HUES48 (cell line): ENCODE measurements around the gene UPK1A.
"Not testable (repeated sequence)": the region's sequence is repeated elsewhere in the genome, so short reads cannot be mapped to it uniquely, and the experiment has no call there.

Experiments
- H3K27ac ChIP-seq: one replicate; pipeline ENCODE4 v1.7.0; 2013; ENCODE audit warnings: low read depth, low read length, inconsistent platforms
- H3K27me3 ChIP-seq: 2 replicates; pipeline ENCODE4 v1.6.1; 2013; ENCODE audit warnings: mild to moderate bottlenecking, low read length; ENCODE audit not compliant: control insufficient read depth, insufficient read depth
- H3K36me3 ChIP-seq: 2 replicates; pipeline ENCODE4 v1.6.1; 2013; ENCODE audit warnings: low read length; ENCODE audit not compliant: control insufficient read depth, insufficient read depth
- H3K4me1 ChIP-seq: 2 replicates; pipeline ENCODE4 v1.6.1; 2013; ENCODE audit warnings: mild to moderate bottlenecking, low read length; ENCODE audit not compliant: control insufficient read depth, insufficient read depth
- H3K4me3 ChIP-seq: 2 replicates; pipeline ENCODE4 v1.5.1; 2013; ENCODE audit warnings: mild to moderate bottlenecking, low read depth, low read length
- H3K9ac ChIP-seq: 2 replicates; pipeline ENCODE4 v1.6.1; 2013; ENCODE audit warnings: mild to moderate bottlenecking, low read depth, low read length, moderate library complexity
- H3K9me3 ChIP-seq: 2 replicates; pipeline ENCODE4 v1.6.1; 2013; ENCODE audit warnings: low read length; ENCODE audit not compliant: control insufficient read depth, insufficient read depth

UPK1A gene

GRCh38 chr19:35719402-35720162, 53.3 kb downstream of the UPK1A start:
- Histone ChIP-seq H3K27ac (no peak overlapping the region), H3K4me3 (peak overlapping the region; percentile 91), H3K27me3 (no peaks in the 10 kb centered on the region), H3K36me3 (peaks cover 46% of the 10 kb centered on the region), H3K4me1 (peaks cover 20% of the 10 kb centered on the region), H3K9ac (no peak overlapping the region), H3K9me3 (no peaks in the 10 kb centered on the region)

DNA sequence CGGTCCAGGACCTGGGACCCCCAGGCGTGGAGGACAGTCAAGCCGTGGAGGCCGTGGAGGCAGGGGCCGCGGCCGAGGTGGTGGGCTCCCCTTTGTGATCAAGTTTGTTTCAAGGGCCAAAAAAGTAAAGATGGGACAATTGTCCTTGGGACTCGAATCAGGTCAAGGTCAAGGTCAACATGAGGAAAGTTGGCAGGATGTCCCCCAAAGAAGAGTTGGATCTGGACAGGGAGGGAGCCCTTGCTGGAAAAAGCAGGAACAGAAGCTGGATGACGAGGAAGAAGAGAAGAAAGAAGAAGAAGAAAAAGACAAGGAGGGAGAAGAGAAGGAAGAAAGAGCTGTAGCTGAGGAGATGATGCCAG, 53.8 kb downstream of the UPK1A start:
- peaks cover 52% of the 10 kb centered on the region for H3K36me3 ChIP-seq
- no peaks in the 10 kb centered on the region for H3K9me3 ChIP-seq
- H3K4me1 ChIP-seq: peaks cover 16% of the 10 kb centered on the region
- no peak overlapping the region for H3K27ac ChIP-seq
- H3K9ac ChIP-seq: no peak overlapping the region
- no peaks in the 10 kb centered on the region for H3K27me3 ChIP-seq
- no peak overlapping the region for H3K4me3 ChIP-seq

DNA sequence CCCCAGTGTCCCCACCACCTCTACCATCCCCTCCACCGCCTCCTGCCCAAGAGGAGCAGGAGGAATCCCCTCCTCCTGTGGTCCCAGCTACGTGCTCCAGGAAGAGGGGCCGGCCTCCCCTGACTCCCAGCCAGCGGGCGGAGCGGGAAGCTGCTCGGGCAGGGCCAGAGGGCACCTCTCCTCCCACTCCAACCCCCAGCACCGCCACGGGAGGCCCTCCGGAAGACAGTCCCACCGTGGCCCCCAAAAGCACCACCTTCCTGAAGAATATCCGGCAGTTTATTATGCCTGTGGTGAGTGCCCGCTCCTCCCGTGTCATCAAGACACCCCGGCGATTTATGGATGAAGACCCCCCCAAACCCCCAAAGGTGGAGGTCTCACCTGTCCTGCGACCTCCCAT, 54.3 kb downstream of the UPK1A start:
- H3K36me3 ChIP-seq: peaks cover 57% of the 10 kb centered on the region
- H3K4me1 ChIP-seq: peaks cover 10% of the 10 kb centered on the region
- no peaks in the 10 kb centered on the region for H3K9me3 ChIP-seq
- H3K27ac ChIP-seq: no peak overlapping the region
- H3K9ac ChIP-seq: no peak overlapping the region
- H3K27me3 ChIP-seq: no peaks in the 10 kb centered on the region
- no peak overlapping the region for H3K4me3 ChIP-seq

- H3K4me1 ChIP-seq: peaks cover 7% of the 10 kb centered on the region
- H3K4me3 ChIP-seq: no peak overlapping the region
- H3K9ac ChIP-seq: no peak overlapping the region
- peaks cover 64% of the 10 kb centered on the region for H3K36me3 ChIP-seq
- no peaks in the 10 kb centered on the region for H3K9me3 ChIP-seq
- H3K27ac ChIP-seq: no peak overlapping the region
- no peaks in the 10 kb centered on the region for H3K27me3 ChIP-seq
These were observed 55.1 kb downstream of the UPK1A start for GRCh38 chr19:35721374-35721773.

- peaks cover 73% of the 10 kb centered on the region for H3K36me3 ChIP-seq
- no peak overlapping the region for H3K9ac ChIP-seq
- no peak overlapping the region for H3K27ac ChIP-seq
- no peaks in the 10 kb centered on the region for H3K27me3 ChIP-seq
- H3K4me3 ChIP-seq: no peak overlapping the region
- H3K9me3 ChIP-seq: no peaks in the 10 kb centered on the region
- peaks cover 7% of the 10 kb centered on the region for H3K4me1 ChIP-seq
These were observed 56.1 kb downstream of the UPK1A start for GRCh38 chr19:35722461-35722860.

DNA sequence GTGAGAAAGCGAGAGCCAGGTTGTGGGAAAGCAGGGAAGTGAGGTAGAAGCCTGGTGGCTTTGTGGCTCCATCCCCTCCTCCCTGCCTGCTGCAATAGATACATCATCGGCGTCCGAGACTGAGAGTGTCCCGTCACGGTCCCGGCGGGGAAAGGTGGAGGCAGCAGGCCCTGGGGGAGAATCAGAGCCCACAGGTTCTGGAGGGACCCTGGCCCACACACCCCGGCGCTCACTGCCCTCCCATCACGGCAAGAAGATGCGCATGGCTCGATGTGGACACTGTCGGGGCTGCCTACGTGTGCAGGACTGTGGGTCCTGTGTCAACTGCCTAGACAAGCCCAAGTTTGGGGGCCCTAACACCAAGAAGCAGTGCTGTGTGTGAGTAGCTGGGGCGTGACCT, 56.6 kb downstream of the UPK1A start:
- Histone ChIP-seq H3K9me3 (no peaks in the 10 kb centered on the region), H3K4me1 (peaks cover 7% of the 10 kb centered on the region), H3K9ac (no peak overlapping the region), H3K27ac (no peak overlapping the region), H3K27me3 (no peaks in the 10 kb centered on the region), H3K36me3 (peaks cover 77% of the 10 kb centered on the region), H3K4me3 (no peak overlapping the region)

DNA sequence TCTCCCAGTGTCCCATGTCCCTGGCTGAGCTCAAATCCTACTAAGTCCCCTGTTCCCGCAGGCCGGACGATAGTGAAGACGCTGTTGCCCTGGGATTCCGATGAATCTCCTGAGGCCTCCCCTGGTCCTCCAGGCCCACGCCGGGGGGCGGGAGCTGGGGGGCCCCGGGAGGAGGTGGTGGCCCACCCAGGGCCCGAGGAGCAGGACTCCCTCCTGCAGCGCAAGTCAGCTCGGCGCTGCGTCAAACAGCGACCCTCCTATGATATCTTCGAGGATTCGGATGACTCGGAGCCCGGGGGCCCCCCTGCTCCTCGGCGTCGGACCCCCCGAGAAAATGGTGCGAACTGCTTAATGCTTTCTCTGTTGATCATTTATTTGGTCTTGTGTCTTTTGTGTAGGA, 57.4 kb downstream of the UPK1A start:
- H3K27me3 ChIP-seq: no peaks in the 10 kb centered on the region
- peaks cover 85% of the 10 kb centered on the region for H3K36me3 ChIP-seq
- H3K4me3 ChIP-seq: no peak overlapping the region
- no peak overlapping the region for H3K9ac ChIP-seq
- H3K27ac ChIP-seq: no peak overlapping the region
- H3K9me3 ChIP-seq: no peaks in the 10 kb centered on the region
- H3K4me1 ChIP-seq: peaks cover 7% of the 10 kb centered on the region

DNA sequence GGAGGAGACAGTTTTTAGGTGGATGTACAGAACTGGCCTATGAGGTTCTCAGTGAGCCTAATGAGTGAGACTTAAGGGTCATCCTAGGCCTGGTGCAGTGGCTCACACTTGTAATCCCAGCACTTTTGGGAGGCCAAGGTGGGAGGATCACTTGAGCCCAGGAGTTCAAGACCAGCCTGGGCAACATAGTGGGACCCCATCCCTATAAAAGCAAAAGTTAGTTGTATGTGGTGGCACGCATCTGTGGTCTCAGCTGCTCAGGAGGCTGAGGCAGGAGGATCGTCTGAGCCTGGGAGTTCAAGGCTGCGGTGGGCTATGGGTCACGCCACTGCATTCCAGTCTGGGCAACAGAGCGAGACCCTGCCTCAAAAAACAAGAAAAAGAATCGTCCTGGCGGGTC, 57.8 kb downstream of the UPK1A start:
- peaks cover 89% of the 10 kb centered on the region for H3K36me3 ChIP-seq

DNA sequence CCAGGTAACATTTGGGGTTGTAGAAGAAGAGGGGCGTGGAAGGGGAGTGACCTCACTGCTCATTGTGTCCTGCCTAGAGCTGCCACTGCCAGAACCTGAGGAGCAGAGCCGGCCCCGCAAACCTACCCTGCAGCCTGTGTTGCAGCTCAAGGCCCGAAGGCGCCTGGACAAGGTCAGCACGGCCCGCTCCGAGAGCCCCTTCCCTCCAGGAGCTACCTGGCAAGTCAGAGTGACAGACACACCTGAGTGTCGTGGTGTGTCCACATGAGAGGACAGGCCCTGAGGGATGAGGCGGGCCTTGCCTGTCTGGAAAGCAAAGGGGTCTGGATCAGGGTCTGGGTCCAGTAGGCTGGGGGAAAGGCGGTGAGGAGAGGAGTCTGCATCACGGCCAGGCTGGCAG, 58.2 kb downstream of the UPK1A start:
- peaks cover 91% of the 10 kb centered on the region for H3K36me3 ChIP-seq
- H3K27ac ChIP-seq: no peak overlapping the region
- H3K9ac ChIP-seq: no peak overlapping the region
- H3K9me3 ChIP-seq: no peaks in the 10 kb centered on the region
- no peaks in the 10 kb centered on the region for H3K27me3 ChIP-seq
- no peaks in the 10 kb centered on the region for H3K4me1 ChIP-seq
- no peak overlapping the region for H3K4me3 ChIP-seq

More for the DNA sequence above, 57.8 kb downstream of the UPK1A start:
- not testable (repeated sequence) for H3K27me3 ChIP-seq, H3K4me3 ChIP-seq, H3K9me3 ChIP-seq, H3K9ac ChIP-seq, H3K4me1 ChIP-seq, H3K27ac ChIP-seq

DNA sequence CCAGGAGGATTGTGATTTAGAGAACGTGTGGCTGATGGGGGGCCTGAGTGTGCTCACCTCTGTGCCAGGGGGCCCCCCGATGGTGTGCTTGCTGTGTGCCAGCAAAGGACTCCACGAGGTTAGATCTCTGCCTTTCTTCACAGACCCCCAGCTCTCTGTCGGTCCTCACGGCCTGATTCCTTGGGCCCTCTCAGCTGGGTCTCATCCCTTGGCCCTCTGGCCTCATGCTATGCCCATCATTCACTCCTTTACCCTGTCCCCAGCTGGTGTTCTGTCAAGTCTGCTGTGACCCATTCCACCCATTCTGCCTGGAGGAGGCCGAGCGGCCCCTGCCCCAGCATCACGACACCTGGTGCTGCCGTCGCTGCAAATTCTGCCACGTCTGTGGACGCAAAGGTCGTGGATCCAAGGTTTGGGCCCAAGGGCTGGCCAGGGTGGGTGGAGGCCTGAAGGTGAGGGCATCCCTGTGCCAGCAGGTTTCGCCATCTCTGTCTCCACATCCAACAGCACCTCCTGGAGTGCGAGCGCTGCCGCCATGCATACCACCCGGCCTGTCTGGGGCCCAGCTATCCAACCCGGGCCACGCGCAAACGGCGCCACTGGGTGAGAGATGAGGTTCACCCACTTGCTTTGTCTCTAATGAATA, 59.0 kb downstream of the UPK1A start:
- no peaks in the 10 kb centered on the region for H3K27me3 ChIP-seq
- no peak overlapping the region for H3K27ac ChIP-seq
- H3K9ac ChIP-seq: no peak overlapping the region
- no peak overlapping the region for H3K4me3 ChIP-seq
- no peaks in the 10 kb centered on the region for H3K9me3 ChIP-seq
- H3K4me1 ChIP-seq: no peaks in the 10 kb centered on the region
- peaks cover 92% of the 10 kb centered on the region for H3K36me3 ChIP-seq

DNA sequence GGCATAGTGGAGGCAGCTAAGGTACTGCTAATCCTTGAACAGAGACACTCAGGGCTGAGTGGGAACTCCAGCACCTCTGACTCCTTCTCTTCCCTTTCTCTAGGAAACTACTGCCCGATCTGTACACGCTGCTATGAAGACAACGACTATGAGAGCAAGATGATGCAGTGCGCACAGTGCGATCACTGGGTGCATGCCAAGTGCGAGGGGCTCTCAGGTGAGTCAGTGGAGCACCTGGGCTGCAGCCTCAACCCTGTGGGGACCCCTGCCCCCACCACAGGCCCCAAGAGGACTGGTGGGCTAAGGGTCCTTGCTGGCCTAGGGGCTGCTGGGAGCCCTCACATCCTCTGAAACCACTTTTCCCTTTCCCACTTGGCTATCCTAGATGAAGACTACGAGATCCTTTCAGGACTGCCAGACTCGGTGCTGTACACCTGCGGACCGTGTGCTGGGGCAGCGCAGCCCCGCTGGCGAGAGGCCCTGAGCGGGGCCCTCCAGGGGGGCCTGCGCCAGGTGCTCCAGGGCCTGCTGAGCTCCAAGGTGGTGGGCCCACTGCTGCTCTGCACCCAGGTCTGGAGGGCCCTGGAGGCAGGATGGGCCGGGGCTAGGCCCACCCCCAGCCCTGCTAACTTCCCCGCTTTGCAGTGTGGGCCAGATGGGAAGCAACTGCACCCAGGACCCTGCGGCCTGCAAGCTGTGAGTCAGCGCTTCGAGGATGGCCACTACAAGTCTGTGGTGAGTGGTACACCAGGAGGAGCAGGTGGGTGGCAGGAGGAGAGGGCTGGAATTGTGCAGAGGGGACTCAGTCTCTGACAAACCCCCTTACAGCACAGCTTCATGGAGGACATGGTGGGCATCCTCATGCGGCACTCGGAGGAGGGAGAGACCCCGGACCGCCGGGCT, 61.0 kb downstream of the UPK1A start:
- Histone ChIP-seq H3K4me1 (no peaks in the 10 kb centered on the region), H3K9me3 (no peaks in the 10 kb centered on the region), H3K36me3 (peaks cover 98% of the 10 kb centered on the region), H3K4me3 (no peak overlapping the region), H3K27ac (no peak overlapping the region), H3K9ac (no peak overlapping the region), H3K27me3 (no peaks in the 10 kb centered on the region)
